Epithelial cell of esophagus (primary cell): ENCODE measurements around the gene SMAD2.

ENCODE experiments used
- DNase-seq: peaks from one replicate; pipeline ENCODE4 v3.0.0; 2010; ENCODE audit warnings: low read depth
- H3K4me3 ChIP-seq: 2 replicates; pipeline ENCODE4 v1.5.1; 2011; ENCODE audit warnings: mild to moderate bottlenecking, low read length, control low read depth
- CTCF ChIP-seq: IDR thresholded peaks from 2 replicates; pipeline ENCODE4 v1.5.1; 2011; ENCODE audit warnings: low read depth, mild to moderate bottlenecking, low read length, control low read depth, inconsistent platforms; ENCODE audit not compliant: insufficient read depth; ENCODE audit errors: missing control alignments

SMAD2 gene

GRCh38 chr18:47793609-47794008 is 136.8 kb downstream of the SMAD2 start:
- DNase-seq, result no peak
- TF ChIP-seq CTCF, result no peak
- H3K4me3 ChIP-seq, result no peak overlapping the region

GRCh38 chr18:47791461-47791985 is 138.9 kb downstream of the SMAD2 start:
- no peak for DNase-seq
- TF ChIP-seq CTCF, result no peak
- no peak overlapping the region for H3K4me3 ChIP-seq

GRCh38 chr18:47790036-47790435 is 140.4 kb downstream of the SMAD2 start:
- no peak overlapping the region for H3K4me3 ChIP-seq
- DNase-seq, result no peak
- TF ChIP-seq CTCF, result no peak

- no peak overlapping the region for H3K4me3 ChIP-seq
- DNase-seq, result no peak
- no peak for TF ChIP-seq CTCF
Measured at GRCh38 chr18:47788621-47789020, 141.8 kb downstream of the SMAD2 start.

- no peak for TF ChIP-seq CTCF
- DNase-seq, result no peak
Measured at GRCh38 chr18:47781561-47781960, 148.9 kb downstream of the SMAD2 start.

GRCh38 chr18:47780011-47780725 is 150.3 kb downstream of the SMAD2 start:
- no peak for DNase-seq
- no peak for TF ChIP-seq CTCF
- no peak overlapping the region for H3K4me3 ChIP-seq

More at GRCh38 chr18:47781561-47781960, 148.9 kb downstream of the SMAD2 start:
- no peak overlapping the region for H3K4me3 ChIP-seq

GRCh38 chr18:47779381-47779780 is 151.1 kb downstream of the SMAD2 start:
- no peak overlapping the region for H3K4me3 ChIP-seq
- no peak for TF ChIP-seq CTCF
- peak; percentile 40 for DNase-seq
